ENCODE results near the gene WDR27. TPM values are rescaled to one million over a fixed set of nuclear protein-coding genes. Genes with fewer than 3 reads are reported as not detected.

Gene WDR27
- total and polyA plus RNA-seq, 2 experiments from 2014 or later: 54.4 to 83.0 TPM

DNA sequence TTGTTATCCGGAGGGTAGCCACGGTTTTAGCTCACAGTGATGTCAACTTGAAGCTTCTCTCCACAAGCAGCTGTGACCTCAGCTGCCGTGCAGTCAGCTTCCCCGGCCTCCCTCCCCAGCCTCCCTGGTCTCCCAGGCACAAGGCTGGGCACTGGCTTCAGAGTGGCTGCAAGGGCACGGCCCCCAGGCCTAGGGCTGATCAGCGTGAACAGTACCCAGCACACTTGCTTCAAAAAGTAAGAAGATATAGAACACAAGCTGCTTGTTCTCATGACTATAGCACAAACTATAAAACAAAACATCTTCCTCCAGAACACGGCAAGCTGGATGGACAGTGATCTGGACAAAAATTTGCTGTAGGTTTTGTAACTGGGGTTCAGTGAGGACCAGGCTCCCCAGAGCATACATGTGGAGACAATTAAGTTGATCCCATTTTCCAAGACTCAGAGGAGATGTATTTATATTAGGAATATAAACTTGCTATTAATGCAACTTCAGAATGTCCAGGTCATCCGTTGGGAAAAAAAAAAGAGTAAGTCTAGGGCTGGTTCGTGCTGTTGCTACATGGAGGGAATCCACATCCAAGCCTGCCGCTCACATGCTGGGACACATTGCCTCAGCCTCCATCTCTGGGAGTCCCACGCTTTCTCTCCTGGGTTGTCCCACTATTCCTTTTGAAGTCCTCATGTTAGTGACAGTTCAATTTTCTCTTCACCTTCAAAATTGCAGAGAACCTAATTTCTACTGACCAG is 248.8 kb downstream of the WDR27 start:
- Histone ChIP-seq H3K27me3 (no peaks in the 10 kb centered on the region), H3K4me1 (ENCODE audit: low read depth) (no peaks in the 10 kb centered on the region), H3K4me3 (no peak overlapping the region), H3K27ac (no peak overlapping the region), H3K9me3 (ENCODE audit: low read depth) (no peaks in the 10 kb centered on the region), H3K36me3 (no peaks in the 10 kb centered on the region)
- TF ChIP-seq, protein P1, sequence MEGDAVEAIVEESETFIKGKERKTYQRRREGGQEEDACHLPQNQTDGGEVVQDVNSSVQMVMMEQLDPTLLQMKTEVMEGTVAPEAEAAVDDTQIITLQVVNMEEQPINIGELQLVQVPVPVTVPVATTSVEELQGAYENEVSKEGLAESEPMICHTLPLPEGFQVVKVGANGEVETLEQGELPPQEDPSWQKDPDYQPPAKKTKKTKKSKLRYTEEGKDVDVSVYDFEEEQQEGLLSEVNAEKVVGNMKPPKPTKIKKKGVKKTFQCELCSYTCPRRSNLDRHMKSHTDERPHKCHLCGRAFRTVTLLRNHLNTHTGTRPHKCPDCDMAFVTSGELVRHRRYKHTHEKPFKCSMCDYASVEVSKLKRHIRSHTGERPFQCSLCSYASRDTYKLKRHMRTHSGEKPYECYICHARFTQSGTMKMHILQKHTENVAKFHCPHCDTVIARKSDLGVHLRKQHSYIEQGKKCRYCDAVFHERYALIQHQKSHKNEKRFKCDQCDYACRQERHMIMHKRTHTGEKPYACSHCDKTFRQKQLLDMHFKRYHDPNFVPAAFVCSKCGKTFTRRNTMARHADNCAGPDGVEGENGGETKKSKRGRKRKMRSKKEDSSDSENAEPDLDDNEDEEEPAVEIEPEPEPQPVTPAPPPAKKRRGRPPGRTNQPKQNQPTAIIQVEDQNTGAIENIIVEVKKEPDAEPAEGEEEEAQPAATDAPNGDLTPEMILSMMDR (IDR thresholded peaks at IDR 0.05; ENCODE audit: low read depth, low read length): no peak
- DNase-seq (ENCODE audit: low read depth in 1 of 2, low spot score in 1 of 2): no peak

DNA sequence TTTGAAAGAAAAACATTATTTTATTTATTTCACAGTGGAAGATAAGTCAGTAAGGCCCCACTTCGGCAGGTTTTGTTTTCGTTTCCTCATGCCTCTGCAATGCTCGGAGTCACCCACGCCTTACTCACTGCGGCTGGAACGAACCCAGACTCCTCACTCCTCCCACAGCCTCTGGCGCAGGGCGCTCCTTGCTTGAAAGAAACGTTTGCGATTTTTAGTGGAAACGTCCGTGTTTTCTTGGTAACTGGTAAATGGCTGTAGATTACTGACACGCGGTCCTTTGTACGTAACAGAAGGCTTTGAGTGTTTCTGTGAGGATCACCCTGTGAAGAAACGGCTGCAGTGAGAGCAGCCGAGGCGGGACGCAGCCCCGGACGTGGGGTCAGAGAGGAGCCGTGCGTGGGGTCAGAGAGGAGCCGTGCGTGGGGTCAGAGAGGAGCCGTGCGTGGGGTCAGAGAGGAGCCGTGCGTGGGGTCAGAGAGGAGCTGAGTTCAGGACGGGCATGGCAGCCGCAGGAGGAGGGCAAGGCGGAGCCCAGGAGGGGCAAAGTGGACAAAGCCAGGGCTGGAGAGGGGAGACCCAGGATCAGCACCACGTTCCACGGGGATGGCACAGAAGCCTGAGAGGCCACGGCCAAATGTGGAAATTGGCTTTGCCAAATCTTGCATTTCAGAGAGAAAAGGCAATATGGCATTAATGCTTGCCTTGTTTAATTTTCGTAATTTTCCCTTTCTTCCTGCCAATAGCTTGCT is 249.5 kb downstream of the WDR27 start:
- no peak overlapping the region for H3K27ac ChIP-seq
- no peaks in the 10 kb centered on the region for H3K4me1 ChIP-seq (ENCODE audit: low read depth)
- H3K4me3 ChIP-seq: no peak overlapping the region

DNA sequence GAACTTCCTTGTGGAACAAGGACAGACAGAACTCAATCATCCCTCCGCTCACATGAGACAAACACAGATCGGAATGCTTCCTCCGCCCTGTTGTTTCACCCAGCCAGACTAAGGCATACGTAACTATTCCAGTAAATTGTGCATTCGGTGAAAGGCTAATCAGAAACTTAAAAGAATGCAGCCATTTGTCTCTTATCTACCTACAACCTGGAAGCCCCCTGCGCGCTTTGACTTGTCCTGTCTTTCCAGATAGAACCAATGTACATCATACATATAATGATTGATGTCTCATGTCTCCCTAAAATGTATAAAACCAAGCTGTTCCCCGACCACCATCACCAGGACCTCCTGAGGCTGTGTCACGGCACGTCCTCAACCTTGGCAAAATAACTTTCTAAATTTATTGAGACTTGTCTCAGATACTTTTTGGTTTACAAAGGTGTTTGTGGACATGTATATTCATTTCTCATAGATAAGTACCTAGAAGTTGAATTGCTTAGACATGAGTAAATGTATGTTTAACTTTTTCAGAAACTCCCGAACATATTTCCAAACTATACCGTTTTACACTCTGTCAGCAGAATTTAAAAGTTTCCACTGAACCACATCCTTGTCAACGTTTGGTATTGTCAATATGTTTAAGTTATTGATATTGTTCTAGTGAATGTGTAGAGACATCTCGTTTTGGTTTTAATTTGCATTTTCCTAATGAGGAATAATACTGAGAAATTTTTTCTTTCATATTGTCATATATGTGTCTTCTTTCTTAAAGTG is 250.6 kb downstream of the WDR27 start:
- DNase-seq (ENCODE audit: low read depth in 1 of 2, low spot score in 1 of 2): peak in 1 of 2 donors; percentile 12
- Histone ChIP-seq H3K27ac (no peak overlapping the region), H3K9me3 (ENCODE audit: low read depth) (no peaks in the 10 kb centered on the region), H3K4me1 (ENCODE audit: low read depth) (no peaks in the 10 kb centered on the region), H3K4me3 (no peak overlapping the region), H3K36me3 (no peaks in the 10 kb centered on the region), H3K27me3 (no peaks in the 10 kb centered on the region)
- TF ChIP-seq, protein P1 (IDR thresholded peaks at IDR 0.05; ENCODE audit: low read depth, low read length): no peak

More for the DNA sequence above, 249.5 kb downstream of the WDR27 start:
- DNase-seq (ENCODE audit: low read depth in 1 of 2, low spot score in 1 of 2): peak in 1 of 2 donors; percentile 94
- Histone ChIP-seq H3K27me3 (no peaks in the 10 kb centered on the region), H3K36me3 (no peaks in the 10 kb centered on the region), H3K9me3 (ENCODE audit: low read depth) (no peaks in the 10 kb centered on the region)
- TF ChIP-seq, protein P1 (IDR thresholded peaks at IDR 0.05; ENCODE audit: low read depth, low read length): no peak

DNA sequence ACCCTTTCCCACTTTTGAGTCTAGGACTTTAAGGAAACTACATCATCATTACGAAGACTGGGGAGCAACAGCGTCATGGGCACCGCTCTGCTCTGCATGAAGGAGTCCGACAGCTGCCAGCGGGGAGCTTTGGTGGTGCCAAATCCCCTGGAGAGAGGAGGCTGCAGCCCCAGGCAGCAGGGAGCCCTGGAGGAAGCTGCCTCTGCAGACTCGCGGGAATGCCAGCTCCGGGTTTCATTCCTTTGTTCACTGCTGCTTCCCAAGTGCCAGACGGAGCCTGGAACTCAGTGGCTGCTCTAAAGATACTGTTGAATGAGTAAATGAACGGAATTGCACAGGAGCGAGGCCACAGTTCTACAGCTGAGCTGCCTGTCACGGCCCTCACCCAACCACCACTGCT is 251.7 kb downstream of the WDR27 start:
- TF ChIP-seq, protein P1 (IDR thresholded peaks at IDR 0.05; ENCODE audit: low read depth, low read length): no peak

DNA sequence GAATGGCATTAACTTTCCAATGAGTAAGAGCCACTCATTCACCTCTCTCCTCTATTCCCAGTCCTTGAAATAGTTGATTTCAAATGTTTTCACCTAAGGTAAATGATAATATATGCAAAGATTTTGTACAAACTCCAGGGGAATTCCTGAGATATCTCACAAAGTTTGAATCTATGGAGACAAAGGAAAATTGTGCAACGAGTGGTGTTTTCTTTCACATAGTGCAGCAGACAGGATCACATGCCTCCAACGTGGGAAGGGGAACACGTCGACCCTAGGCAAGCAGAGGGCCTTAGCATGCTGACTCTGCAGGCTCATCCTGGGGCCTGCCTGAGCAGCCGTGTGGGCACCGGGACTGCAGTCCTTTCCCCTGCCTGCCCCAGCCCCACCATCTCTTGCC is 252.6 kb downstream of the WDR27 start:
- H3K27me3 ChIP-seq: no peaks in the 10 kb centered on the region
- no peak overlapping the region for H3K4me3 ChIP-seq
- H3K4me1 ChIP-seq (ENCODE audit: low read depth): no peaks in the 10 kb centered on the region
- peak in 1 of 2 donors; percentile 41 for DNase-seq (ENCODE audit: low read depth in 1 of 2, low spot score in 1 of 2)
- TF ChIP-seq, protein P1 (IDR thresholded peaks at IDR 0.05; ENCODE audit: low read depth, low read length): no peak
- H3K27ac ChIP-seq: no peak overlapping the region
- H3K36me3 ChIP-seq: no peaks in the 10 kb centered on the region
- H3K9me3 ChIP-seq (ENCODE audit: low read depth): no peaks in the 10 kb centered on the region

More for the DNA sequence above, 251.7 kb downstream of the WDR27 start:
- no peak for DNase-seq (ENCODE audit: low read depth in 1 of 2, low spot score in 1 of 2)
- Histone ChIP-seq H3K36me3 (no peaks in the 10 kb centered on the region), H3K9me3 (ENCODE audit: low read depth) (no peaks in the 10 kb centered on the region), H3K27me3 (no peaks in the 10 kb centered on the region), H3K4me3 (no peak overlapping the region), H3K27ac (no peak overlapping the region), H3K4me1 (ENCODE audit: low read depth) (no peaks in the 10 kb centered on the region)
